GM19025 (cell line): ENCODE results near the gene ITPKC.
"Not testable (repeated sequence)": the region's sequence is repeated elsewhere in the genome, so short reads cannot be mapped to it uniquely, and the experiment has no call there.

Source experiments
- ATAC-seq: cut with Tn5 transposase; IDR thresholded peaks from one replicate; pipeline ENCODE4 v1.9.1; 2021; ENCODE audit warnings: mild to moderate bottlenecking, low read depth, moderate library complexity; ENCODE audit not compliant: unreplicated experiment

The ITPKC gene

GRCh38 chr19:40784146-40784545 lies 67.2 kb downstream of the ITPKC start:
- not testable (repeated sequence) for ATAC-seq

- no peak for ATAC-seq
These were observed 68.6 kb downstream of the ITPKC start for GRCh38 chr19:40785526-40785925.

- ATAC-seq = no peak
These were observed 69.4 kb downstream of the ITPKC start for GRCh38 chr19:40786060-40787037.
